ENCODE results near the gene NKIRAS1.

NKIRAS1 gene

GRCh38 chr3:23940775-23941174, 24.0 kb upstream of the NKIRAS1 start:
- TF ChIP-seq CTCF (IDR thresholded peaks at IDR 0.05) (no peak), ZFX (IDR thresholded peaks at IDR 0.05; ENCODE audit: borderline replicate concordance) (no peak)

GRCh38 chr3:23938688-23939087, 21.9 kb upstream of the NKIRAS1 start:
- no peak for TF ChIP-seq CTCF (IDR thresholded peaks at IDR 0.05)
- TF ChIP-seq ZFX (IDR thresholded peaks at IDR 0.05; ENCODE audit: borderline replicate concordance), result no peak
- H3K27ac ChIP-seq, result no peak overlapping the region

More at GRCh38 chr3:23940775-23941174, 24.0 kb upstream of the NKIRAS1 start:
- no peak overlapping the region for H3K27ac ChIP-seq

- TF ChIP-seq CTCF (IDR thresholded peaks at IDR 0.05) (no peak), ZFX (IDR thresholded peaks at IDR 0.05; ENCODE audit: borderline replicate concordance) (no peak)
- no peak overlapping the region for H3K27ac ChIP-seq
These were observed 20.5 kb upstream of the NKIRAS1 start for GRCh38 chr3:23937296-23937695.

GRCh38 chr3:23934253-23934652, 17.5 kb upstream of the NKIRAS1 start:
- TF ChIP-seq ZFX (IDR thresholded peaks at IDR 0.05; ENCODE audit: borderline replicate concordance), result no peak
- no peak for TF ChIP-seq CTCF (IDR thresholded peaks at IDR 0.05)
- H3K27ac ChIP-seq, result no peak overlapping the region

- no peak overlapping the region for H3K27ac ChIP-seq
- no peak for TF ChIP-seq ZFX (IDR thresholded peaks at IDR 0.05; ENCODE audit: borderline replicate concordance)
- TF ChIP-seq CTCF (IDR thresholded peaks at IDR 0.05), result no peak
These were observed 15.8 kb upstream of the NKIRAS1 start for GRCh38 chr3:23932571-23932970.

- H3K27ac ChIP-seq, result no peak overlapping the region
- no peak for TF ChIP-seq ZFX (IDR thresholded peaks at IDR 0.05; ENCODE audit: borderline replicate concordance)
These were observed 14.8 kb upstream of the NKIRAS1 start for GRCh38 chr3:23931597-23931996.

GRCh38 chr3:23928524-23928923, 11.7 kb upstream of the NKIRAS1 start:
- TF ChIP-seq ZFX (IDR thresholded peaks at IDR 0.05; ENCODE audit: borderline replicate concordance) (no peak), CTCF (IDR thresholded peaks at IDR 0.05) (no peak)
- peak overlapping the region; percentile 82 for H3K27ac ChIP-seq

GRCh38 chr3:23926736-23927135, 9.9 kb upstream of the NKIRAS1 start:
- peak overlapping the region; percentile 82 for H3K27ac ChIP-seq
- TF ChIP-seq CTCF (IDR thresholded peaks at IDR 0.05), result peak; percentile 14; the same call in 1 of the 2 replicates
- no peak for TF ChIP-seq ZFX (IDR thresholded peaks at IDR 0.05; ENCODE audit: borderline replicate concordance)

Measured in 22Rv1 (cell line).